ENCODE measurements around the gene CEP72. TPM values are rescaled to one million over a fixed set of nuclear protein-coding genes. Genes with fewer than 3 reads are reported as not detected.
"Not testable (repeated sequence)": the region's sequence is repeated elsewhere in the genome, so short reads cannot be mapped to it uniquely, and the experiment has no call there.

The CEP72 gene
- total RNA-seq, 1 donor from 2014 or later, result 7.0 TPM

DNA sequence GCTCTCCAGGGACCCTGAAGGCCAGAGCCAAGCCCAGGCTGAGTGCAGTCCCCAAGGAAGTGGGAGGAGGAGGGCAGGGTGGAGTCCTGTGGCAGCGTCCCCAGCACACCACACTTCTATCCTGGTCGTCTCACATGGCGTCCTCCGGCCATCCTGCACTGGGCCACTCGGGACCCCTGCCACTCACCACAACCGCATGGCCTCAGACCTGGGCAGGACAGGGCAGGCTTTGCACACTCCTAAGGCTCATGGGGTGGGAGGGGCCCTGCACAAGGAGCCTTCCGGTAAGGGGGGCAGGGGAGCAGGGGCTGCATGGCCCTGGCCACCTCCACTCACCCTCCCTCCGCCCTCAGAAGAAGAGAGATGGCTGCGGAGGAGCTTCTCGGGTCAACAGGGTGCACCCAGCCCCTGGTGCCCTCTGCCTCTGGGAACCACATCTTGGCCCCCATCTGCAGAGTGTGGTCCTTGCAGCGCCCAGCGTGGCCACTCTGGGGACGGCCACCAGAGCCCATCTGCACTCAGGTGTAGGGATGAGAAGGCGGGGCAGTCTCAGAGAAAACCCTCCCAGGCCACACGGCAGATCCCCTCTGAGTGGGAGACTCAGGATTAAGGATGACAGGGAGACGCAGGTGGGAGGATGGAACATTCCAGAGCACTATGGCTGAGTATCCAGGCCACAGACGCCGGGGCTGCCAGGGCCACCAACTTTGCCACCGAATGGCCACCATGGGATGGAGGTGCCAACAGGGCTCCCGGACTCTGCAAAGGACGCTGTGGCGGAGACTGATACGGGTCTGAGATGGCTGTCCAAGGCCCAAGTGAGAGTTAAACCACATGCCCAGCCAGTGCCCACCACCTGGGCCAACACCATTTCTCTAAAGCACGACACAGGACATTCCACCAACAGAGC is 73.4 kb downstream of the CEP72 start:
- H3K27me3 ChIP-seq (ENCODE audit: insufficient read depth, low read length), result no peaks in the 10 kb centered on the region
- no peaks in the 10 kb centered on the region for H4K20me1 ChIP-seq (ENCODE audit: insufficient read depth, low read length)
- no peaks in the 10 kb centered on the region for H3K9me3 ChIP-seq (ENCODE audit: insufficient read depth, low read depth, low read length)
- TF ChIP-seq, protein P1, sequence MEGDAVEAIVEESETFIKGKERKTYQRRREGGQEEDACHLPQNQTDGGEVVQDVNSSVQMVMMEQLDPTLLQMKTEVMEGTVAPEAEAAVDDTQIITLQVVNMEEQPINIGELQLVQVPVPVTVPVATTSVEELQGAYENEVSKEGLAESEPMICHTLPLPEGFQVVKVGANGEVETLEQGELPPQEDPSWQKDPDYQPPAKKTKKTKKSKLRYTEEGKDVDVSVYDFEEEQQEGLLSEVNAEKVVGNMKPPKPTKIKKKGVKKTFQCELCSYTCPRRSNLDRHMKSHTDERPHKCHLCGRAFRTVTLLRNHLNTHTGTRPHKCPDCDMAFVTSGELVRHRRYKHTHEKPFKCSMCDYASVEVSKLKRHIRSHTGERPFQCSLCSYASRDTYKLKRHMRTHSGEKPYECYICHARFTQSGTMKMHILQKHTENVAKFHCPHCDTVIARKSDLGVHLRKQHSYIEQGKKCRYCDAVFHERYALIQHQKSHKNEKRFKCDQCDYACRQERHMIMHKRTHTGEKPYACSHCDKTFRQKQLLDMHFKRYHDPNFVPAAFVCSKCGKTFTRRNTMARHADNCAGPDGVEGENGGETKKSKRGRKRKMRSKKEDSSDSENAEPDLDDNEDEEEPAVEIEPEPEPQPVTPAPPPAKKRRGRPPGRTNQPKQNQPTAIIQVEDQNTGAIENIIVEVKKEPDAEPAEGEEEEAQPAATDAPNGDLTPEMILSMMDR (IDR thresholded peaks at IDR 0.05; ENCODE audit: insufficient read depth, low read depth, low read length), result no peak
- TF ChIP-seq EZH2 (IDR thresholded peaks at IDR 0.05; ENCODE audit: insufficient read depth, low read length), result no peak
- Mint-ChIP-seq H3K9me3 (ENCODE audit: unreplicated experiment) (no peaks in the 10 kb centered on the region), H3K4me1 (ENCODE audit: low read depth, unreplicated experiment) (no peaks in the 10 kb centered on the region), H3K4me3 (ENCODE audit: unreplicated experiment) (no peak overlapping the region), H3K36me3 (ENCODE audit: low read depth, unreplicated experiment) (peaks cover 2% of the 10 kb centered on the region), H3K27ac (ENCODE audit: unreplicated experiment) (no peak overlapping the region), H3K27me3 (ENCODE audit: low read depth, unreplicated experiment) (peaks cover 5% of the 10 kb centered on the region)
- no peaks in the 10 kb centered on the region for H3K36me3 ChIP-seq (ENCODE audit: insufficient read depth, low read length)
- no peak overlapping the region for H3K9ac ChIP-seq (ENCODE audit: low read length)
- H3K4me1 ChIP-seq (ENCODE audit: insufficient read depth, low read length), result no peaks in the 10 kb centered on the region
- no peak for DNase-seq (ENCODE audit: low read depth)
- FAIRE-seq, result no peak
- H3K4me2 ChIP-seq (ENCODE audit: low read length), result no peak overlapping the region
- no peaks in the 10 kb centered on the region for H3K79me2 ChIP-seq (ENCODE audit: insufficient read depth, low read length)
- no peak overlapping the region for H3K27ac ChIP-seq (ENCODE audit: low read depth, low read length)
- no peak overlapping the region for H2AFZ ChIP-seq (ENCODE audit: low read depth, low read length)
- no peak overlapping the region for H3K4me3 ChIP-seq (ENCODE audit: insufficient read depth, low read depth, low read length)

DNA sequence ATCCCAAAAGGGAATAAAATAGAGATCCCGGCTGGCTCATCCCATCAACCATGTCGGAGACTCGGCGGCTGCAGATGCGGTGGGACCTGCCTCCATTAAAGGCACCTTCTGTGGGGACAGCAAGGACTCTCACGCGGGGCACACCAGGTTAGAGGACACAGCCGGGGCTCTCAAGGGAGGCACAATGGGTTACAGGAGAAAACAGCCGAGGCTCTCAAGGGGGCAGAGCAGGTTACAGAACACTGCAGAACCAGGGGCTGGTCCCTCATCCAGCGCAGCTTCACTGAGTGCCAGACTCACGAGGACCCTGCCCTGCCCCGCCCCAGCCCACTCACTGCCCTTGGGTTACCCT is 74.0 kb downstream of the CEP72 start:
- H3K4me1 Mint-ChIP-seq (ENCODE audit: low read depth, unreplicated experiment); H3K27ac ChIP-seq (ENCODE audit: low read depth, low read length); H3K27me3 Mint-ChIP-seq (ENCODE audit: low read depth, unreplicated experiment); H3K9me3 ChIP-seq (ENCODE audit: insufficient read depth, low read depth, low read length); H3K36me3 ChIP-seq (ENCODE audit: insufficient read depth, low read length); H3K36me3 Mint-ChIP-seq (ENCODE audit: low read depth, unreplicated experiment); H3K27ac Mint-ChIP-seq (ENCODE audit: unreplicated experiment); H3K4me1 ChIP-seq (ENCODE audit: insufficient read depth, low read length); H2AFZ ChIP-seq (ENCODE audit: low read depth, low read length); DNase-seq (ENCODE audit: low read depth); H3K4me2 ChIP-seq (ENCODE audit: low read length); H3K4me3 ChIP-seq (ENCODE audit: insufficient read depth, low read depth, low read length); H3K9ac ChIP-seq (ENCODE audit: low read length); H3K79me2 ChIP-seq (ENCODE audit: insufficient read depth, low read length); H4K20me1 ChIP-seq (ENCODE audit: insufficient read depth, low read length); H3K27me3 ChIP-seq (ENCODE audit: insufficient read depth, low read length); H3K9me3 Mint-ChIP-seq (ENCODE audit: unreplicated experiment); H3K4me3 Mint-ChIP-seq (ENCODE audit: unreplicated experiment); FAIRE-seq: not testable (repeated sequence)

DNA sequence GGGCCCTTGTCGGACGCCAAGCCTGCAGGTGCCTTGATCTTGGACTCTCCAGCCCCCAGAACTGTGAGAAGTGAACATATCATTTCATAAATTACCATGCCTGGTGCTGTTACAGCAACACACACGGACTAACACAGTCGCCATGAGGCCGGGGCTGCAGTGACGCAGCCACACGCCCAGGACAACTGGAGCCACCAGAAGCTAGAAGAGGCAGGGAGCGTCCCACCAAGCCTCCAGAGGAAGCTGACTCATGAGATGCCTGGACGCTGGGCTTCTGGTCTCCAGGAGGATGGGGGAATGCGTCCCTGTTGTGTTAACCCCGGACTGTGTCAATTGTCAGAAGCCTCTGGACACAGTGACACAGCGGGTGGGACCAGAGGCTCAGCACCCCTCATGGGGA is 74.8 kb downstream of the CEP72 start:
- H3K27me3 ChIP-seq (ENCODE audit: insufficient read depth, low read length); H3K36me3 ChIP-seq (ENCODE audit: insufficient read depth, low read length); H3K4me1 ChIP-seq (ENCODE audit: insufficient read depth, low read length); H3K4me1 Mint-ChIP-seq (ENCODE audit: low read depth, unreplicated experiment); H3K27ac Mint-ChIP-seq (ENCODE audit: unreplicated experiment); H2AFZ ChIP-seq (ENCODE audit: low read depth, low read length); H3K4me3 Mint-ChIP-seq (ENCODE audit: unreplicated experiment); H3K4me3 ChIP-seq (ENCODE audit: insufficient read depth, low read depth, low read length); H3K36me3 Mint-ChIP-seq (ENCODE audit: low read depth, unreplicated experiment); H3K9me3 ChIP-seq (ENCODE audit: insufficient read depth, low read depth, low read length); H3K4me2 ChIP-seq (ENCODE audit: low read length); H3K9ac ChIP-seq (ENCODE audit: low read length); DNase-seq (ENCODE audit: low read depth); H3K9me3 Mint-ChIP-seq (ENCODE audit: unreplicated experiment); H4K20me1 ChIP-seq (ENCODE audit: insufficient read depth, low read length); FAIRE-seq; H3K79me2 ChIP-seq (ENCODE audit: insufficient read depth, low read length); H3K27me3 Mint-ChIP-seq (ENCODE audit: low read depth, unreplicated experiment); H3K27ac ChIP-seq (ENCODE audit: low read depth, low read length): not testable (repeated sequence)

DNA sequence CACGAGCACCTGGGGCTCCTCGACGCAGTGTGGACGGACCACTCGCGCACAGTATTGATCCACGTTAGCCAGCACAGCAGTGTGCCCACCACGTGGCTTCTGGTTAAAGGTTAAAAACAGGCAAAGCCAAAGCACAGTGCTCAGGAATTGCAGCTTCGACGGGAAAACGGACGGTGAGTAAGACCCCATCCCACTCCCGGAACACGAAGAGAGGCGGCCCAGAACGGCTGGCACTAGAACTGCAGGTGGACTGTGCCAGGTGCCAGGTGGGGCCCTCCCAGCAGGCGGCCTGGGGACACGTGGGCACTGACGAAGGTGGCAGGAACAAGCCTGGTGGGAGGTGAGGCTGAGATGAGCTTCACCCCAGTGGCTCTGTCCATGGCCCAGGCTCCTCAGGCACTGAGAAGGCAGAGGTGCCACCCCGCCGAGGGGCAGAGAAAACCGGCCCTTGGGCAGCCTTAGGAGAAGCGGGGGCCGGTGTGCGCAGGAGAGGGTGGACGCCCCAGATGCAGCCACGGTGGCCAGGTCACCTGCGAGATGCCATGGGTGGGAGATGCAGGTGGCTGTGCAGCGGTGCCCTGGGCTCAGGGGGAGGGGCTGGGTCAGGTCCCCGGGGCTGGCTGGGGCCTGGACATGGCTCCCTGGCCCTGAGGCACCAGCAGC is 76.3 kb downstream of the CEP72 start:
- H3K4me3 ChIP-seq (ENCODE audit: insufficient read depth, low read depth, low read length); H3K9ac ChIP-seq (ENCODE audit: low read length); DNase-seq (ENCODE audit: low read depth); FAIRE-seq; H3K27me3 ChIP-seq (ENCODE audit: insufficient read depth, low read length); H3K4me2 ChIP-seq (ENCODE audit: low read length); H3K9me3 ChIP-seq (ENCODE audit: insufficient read depth, low read depth, low read length); H3K79me2 ChIP-seq (ENCODE audit: insufficient read depth, low read length); H4K20me1 ChIP-seq (ENCODE audit: insufficient read depth, low read length); H3K36me3 ChIP-seq (ENCODE audit: insufficient read depth, low read length); H3K27ac ChIP-seq (ENCODE audit: low read depth, low read length); H3K9me3 Mint-ChIP-seq (ENCODE audit: unreplicated experiment); H3K4me3 Mint-ChIP-seq (ENCODE audit: unreplicated experiment); H3K27me3 Mint-ChIP-seq (ENCODE audit: low read depth, unreplicated experiment); H3K27ac Mint-ChIP-seq (ENCODE audit: unreplicated experiment); H2AFZ ChIP-seq (ENCODE audit: low read depth, low read length); H3K36me3 Mint-ChIP-seq (ENCODE audit: low read depth, unreplicated experiment); H3K4me1 Mint-ChIP-seq (ENCODE audit: low read depth, unreplicated experiment); H3K4me1 ChIP-seq (ENCODE audit: insufficient read depth, low read length): not testable (repeated sequence)

DNA sequence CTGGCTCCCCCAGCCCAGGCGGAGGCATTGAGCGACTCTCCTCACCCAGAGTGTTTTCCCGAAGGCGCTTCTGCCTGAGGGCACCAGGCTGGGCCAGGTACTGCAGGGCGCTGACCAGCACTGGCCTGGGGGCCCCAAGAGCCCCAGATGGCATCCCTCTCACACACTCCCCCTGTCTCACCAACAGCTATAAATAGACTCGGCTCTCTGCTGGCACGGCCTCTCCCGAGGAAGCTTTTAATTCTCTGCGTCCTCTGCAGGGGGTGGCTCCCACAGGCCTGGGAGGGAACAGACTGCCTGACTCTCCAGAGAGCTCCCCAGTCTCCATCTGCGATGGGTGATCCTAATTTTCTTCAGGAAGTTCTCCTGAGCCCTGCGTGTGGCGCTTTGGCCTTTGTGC is 78.2 kb downstream of the CEP72 start:
- not testable (repeated sequence) for H3K9ac ChIP-seq (ENCODE audit: low read length); H3K36me3 ChIP-seq (ENCODE audit: insufficient read depth, low read length); FAIRE-seq; H3K27ac ChIP-seq (ENCODE audit: low read depth, low read length); H3K4me2 ChIP-seq (ENCODE audit: low read length); H3K4me3 ChIP-seq (ENCODE audit: insufficient read depth, low read depth, low read length); H3K36me3 Mint-ChIP-seq (ENCODE audit: low read depth, unreplicated experiment); H3K4me1 ChIP-seq (ENCODE audit: insufficient read depth, low read length); H3K4me3 Mint-ChIP-seq (ENCODE audit: unreplicated experiment); H3K27me3 Mint-ChIP-seq (ENCODE audit: low read depth, unreplicated experiment); H3K27me3 ChIP-seq (ENCODE audit: insufficient read depth, low read length); H3K79me2 ChIP-seq (ENCODE audit: insufficient read depth, low read length); H3K27ac Mint-ChIP-seq (ENCODE audit: unreplicated experiment); H3K9me3 Mint-ChIP-seq (ENCODE audit: unreplicated experiment); H4K20me1 ChIP-seq (ENCODE audit: insufficient read depth, low read length); H2AFZ ChIP-seq (ENCODE audit: low read depth, low read length); DNase-seq (ENCODE audit: low read depth); H3K9me3 ChIP-seq (ENCODE audit: insufficient read depth, low read depth, low read length); H3K4me1 Mint-ChIP-seq (ENCODE audit: low read depth, unreplicated experiment)

Data from astrocyte (in vitro differentiated cells and primary cell).